Stimulated activated naive CD4-positive, alpha-beta T cell (primary cell): Measurements from ENCODE around the gene SETD6.

Experiments used
- DNase-seq, 6 experiments: peaks; one replicate each; lab custom pipeline; 2025; lab: John Stamatoyannopoulos, UW

Gene SETD6

DNA sequence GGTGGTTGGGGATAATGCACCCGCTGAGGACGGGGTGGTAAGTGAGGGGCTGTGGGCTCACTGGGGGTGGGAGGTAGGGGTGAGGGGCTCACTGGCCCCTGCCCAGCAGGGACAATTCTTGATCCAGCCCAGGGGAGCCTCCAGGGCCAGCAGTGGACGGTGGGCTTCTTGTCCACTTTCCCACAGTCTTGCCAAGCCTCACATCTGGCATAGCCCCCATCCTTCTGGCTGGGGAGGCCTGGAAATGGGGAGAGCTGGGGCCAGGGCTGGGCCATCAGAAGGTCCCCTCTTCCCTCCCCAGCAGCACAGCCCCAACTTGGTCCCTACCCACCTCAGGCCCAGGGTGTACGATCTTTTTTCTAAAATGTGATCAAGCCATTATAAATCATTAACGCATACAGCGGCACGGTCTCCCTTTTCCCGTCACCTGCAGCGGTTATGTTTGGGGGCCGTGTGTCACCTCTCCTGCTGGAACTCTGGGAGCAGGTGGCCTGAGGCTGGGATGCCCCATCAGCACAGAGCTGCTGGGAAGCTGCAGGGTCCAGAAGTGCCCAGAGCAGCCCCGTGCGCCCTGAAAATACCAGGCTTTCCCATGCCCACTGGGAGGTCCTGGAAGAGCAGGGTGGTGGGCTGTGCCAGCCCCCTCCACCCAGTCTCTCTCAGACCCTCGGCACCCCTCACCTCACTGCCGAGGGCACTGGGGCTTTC lies 7.2 kb upstream of the SETD6 start:
- no peak for DNase-seq

DNA sequence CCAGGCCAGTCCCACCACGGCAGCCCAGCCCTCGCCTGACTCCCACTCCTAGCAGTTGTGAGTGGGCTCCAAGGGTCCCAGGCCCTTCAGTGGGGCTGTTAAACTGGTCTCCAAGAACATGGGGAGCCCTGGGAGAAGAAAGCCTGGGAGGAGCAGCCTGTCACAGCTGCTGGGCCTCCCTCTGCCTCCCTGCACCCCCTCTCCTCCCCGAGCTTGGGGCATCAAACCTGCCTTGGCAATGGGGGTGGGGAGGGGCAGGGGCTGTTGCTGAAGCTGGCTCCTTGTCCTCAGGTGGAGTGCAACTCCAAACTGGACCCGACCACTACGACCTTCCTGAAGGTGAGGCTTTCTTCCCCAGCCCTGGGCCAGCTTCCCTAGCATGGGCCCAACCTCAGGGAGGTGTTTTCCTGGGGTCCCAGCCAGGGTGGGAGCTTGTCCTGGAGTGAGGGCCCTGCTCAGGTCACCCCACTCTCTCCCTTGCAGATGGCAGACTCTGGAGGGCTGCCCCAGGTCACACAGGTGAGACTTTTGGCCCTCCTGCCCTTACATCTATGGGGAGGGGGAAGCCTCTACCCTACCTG lies 6.6 kb upstream of the SETD6 start:
- DNase-seq, result no peak

DNA sequence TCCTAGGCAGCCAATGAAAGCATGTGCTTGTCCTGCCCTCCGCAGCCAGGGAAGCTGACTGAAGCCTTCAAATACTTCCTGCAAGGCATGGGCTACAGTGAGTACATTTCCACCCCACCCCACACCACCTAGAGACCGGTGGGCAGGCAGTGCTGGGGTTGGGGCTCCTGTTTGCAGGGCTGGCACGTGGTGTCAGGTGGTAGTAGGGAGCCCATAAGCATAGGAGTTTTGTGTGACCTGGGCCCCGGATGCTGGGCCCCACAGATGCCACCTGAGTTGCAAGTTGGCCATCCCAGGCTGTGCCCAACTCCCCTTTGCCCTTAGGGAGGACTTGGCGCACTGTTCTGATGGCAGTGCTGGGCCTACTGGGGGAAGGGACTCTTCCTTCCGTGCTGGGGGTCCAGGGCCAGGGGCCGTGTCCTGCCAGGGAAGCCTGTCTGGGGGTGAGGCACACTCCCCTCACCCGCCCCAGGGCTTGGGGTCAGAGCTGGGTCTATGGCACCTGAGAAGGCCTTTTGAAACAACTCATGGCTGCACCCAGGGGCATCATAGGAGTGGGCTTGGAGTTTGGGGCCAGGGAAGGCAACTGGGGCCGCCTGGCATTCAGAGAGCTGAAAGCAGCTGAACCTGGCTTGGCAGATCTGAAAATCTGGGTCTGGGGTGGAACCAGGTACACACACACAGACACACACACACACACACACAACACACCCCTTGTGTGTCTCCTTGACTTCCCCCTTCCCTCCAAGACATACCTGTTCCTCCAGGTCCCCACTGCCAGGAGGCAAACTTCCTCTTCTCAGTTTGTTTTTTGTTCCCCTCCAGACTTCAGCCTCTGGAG lies 5.8 kb upstream of the SETD6 start:
- DNase-seq, result no peak

DNA sequence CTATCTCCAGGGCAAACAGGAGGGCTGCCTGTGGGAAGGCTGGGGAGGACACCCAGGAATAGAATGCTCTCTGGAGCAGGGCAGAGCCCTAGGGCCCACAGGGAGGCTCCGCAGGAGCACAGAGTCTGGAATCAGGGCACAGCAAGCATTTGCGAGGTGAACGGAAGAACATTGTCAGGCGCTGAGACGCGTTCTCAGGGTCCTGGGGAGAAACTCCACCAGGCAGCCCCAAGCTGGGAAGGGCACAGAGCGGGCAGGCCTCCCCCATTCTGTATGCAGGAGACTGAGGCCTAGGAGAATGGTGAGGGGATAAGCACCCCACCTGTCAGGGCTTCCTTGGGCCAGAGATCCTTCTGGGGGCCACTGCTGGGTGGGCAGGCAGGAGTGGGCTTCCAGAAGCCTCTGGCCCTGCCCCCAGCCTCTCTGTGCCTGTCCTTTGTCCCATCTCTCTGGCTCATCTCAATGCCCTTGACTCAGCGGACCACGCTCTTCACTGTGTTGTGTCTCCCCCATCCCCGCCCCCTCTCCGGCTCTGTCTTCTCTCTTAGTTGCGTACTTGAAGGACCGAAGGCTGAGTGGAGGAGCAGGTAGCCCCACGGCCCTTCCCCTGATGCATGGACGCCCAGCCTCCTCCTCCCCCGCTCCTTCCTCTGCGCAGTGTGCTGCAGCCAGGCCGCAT lies 5.1 kb upstream of the SETD6 start:
- DNase-seq, result no peak

DNA sequence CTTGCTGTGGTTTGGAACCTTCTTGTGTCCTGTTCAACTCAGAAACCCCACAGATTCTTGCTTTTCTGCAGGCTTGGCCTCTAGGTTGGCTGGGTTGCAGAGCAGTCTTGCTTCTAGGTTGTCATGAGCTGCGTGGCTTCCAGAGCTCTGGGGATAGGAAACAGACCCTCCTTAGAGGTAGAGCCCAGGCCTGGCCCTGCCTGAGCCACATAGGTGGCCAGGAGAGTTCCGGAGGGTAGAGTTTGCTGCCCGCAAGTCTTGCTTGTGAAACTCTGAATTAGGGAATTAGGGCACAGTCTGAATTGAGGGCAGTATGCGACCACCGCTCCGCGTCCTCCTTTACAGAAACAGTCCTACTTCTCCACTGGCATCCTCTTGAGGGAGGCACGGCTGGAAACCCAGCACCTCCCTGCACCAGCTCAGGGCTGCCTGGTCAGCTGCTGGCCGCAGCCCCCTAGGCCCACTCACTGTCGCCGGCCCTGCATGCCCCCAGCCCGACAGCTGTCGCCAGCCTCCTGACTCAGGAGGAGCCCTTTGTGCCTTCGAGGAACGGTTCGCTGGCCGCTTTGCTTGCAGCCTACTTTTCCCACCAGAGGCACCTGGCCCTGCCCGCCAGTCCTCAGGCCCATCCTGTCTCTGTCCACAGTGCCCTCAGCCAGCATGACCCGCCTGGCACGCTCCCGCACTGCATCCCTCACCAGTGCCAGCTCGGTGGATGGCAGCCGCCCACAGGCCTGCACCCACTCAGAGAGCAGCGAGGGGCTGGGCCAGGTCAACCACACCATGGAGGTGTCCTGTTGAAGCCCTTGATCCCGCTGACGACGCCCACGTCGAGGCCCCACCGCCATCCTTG lies 4.3 kb upstream of the SETD6 start:
- DNase-seq, result no peak

DNA sequence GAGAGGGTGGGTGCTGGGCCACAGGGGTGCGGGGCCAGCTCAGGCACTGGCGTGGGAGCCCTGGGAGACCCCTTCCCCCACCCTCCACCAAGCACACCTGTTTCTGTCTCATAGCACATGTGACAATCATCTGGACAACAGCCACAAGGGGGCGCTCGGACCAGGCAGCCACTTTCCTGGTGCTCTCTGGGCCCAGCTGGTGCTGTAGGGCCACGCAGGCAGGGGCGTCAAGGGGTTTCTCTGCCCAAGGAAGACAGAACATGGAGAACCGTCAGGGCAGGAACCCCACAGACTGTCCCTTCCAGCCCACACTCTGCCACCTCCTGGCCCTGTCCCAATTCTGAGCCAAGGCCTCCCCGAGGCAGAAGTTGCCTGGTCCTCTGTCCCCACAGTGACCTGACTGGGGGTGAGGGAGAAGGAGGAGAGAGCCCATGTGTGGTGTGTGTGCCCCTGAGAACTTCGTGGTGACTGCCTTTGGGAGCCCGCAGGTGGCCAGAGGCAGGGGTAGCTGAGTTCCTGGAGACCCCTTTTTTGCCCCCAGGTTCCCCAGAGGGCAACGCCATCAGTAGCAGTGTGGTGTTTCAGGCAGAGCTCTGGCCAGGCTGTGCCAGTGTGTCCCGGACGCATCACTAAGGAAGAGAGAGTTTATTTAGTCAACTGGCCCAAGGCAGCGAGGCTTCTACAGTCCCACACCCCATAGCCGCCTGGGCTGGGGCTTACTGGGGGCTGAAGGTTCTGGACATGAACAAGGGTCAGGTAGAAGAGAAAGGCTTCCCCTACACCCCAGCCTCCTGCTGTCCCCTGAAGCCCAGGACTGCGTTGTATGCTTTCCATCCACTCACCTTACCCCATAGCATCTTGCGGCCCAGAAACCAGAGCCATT lies 3.1 kb upstream of the SETD6 start:
- peak; percentile 56 to 81 (median 76) for DNase-seq

DNA sequence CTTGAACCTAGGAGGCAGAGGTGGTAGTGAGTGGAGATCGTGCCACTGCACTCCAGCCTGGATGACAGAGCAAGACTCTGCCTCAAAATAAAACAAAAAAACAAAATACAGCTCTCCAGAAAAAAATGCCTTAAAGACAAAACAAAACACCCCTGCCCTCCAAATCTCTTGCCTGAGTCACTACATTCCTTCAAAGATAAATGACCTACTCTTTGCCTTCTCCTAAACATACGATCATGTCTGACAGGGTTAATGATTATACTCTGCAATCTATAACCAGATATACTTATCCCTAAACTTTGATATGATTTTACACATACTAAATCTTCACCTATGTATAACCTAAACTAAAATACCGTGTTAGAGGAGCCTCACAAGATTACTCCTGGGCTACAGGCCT lies 1.4 kb upstream of the SETD6 start:
- DNase-seq, result no peak

DNA sequence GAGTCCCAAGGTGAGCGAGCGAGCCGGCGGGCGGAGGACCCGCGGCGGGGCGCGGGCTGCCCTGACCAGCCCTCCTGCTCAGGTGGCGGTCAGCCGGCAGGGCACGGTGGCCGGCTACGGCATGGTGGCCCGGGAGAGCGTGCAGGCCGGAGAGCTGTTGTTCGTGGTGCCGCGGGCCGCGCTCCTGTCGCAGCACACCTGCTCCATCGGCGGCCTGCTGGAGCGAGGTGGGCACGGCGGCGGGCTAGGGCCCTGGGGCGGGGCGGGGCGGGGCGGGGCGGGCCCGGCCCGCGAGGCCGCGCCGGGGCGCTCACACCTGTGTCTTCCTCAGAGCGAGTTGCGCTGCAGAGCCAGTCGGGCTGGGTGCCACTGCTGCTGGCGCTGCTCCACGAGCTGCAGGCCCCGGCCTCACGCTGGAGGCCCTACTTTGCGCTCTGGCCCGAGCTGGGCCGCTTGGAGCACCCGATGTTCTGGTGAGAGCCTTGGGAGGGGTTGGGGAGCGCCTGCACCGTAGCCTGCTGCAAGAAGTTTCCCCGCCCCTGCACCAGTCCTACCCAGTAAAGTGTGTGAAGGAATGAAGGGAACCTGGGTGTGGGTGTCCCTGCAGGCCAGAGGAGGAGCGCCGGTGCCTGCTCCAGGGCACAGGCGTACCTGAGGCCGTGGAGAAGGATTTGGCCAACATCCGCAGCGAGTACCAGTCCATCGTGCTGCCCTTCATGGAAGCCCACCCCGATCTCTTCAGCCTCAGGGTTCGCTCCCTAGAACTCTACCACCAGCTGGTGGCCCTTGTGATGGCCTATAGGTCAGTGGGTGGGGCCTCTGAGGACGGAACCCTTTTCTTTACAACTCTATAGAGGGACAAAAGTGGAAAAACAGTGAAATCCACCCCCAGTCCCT lies 802 bp downstream of the SETD6 start:
- DNase-seq, result peak; percentile 29 to 77 (median 52)

DNA sequence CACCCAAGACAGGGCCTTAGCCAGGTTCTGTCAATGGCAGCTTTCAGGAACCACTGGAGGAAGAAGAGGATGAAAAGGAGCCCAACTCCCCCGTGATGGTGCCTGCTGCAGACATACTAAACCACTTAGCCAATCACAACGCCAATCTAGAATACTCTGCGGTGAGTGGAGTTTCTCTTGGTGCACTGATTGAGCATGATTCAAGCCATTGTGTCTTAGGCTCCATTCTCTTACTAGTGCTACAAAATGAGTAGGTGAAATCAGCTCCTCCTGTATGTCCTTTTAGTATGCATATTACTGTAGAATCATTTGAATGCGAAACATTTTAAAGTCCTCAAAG lies 1.4 kb downstream of the SETD6 start:
- DNase-seq, result no peak

DNA sequence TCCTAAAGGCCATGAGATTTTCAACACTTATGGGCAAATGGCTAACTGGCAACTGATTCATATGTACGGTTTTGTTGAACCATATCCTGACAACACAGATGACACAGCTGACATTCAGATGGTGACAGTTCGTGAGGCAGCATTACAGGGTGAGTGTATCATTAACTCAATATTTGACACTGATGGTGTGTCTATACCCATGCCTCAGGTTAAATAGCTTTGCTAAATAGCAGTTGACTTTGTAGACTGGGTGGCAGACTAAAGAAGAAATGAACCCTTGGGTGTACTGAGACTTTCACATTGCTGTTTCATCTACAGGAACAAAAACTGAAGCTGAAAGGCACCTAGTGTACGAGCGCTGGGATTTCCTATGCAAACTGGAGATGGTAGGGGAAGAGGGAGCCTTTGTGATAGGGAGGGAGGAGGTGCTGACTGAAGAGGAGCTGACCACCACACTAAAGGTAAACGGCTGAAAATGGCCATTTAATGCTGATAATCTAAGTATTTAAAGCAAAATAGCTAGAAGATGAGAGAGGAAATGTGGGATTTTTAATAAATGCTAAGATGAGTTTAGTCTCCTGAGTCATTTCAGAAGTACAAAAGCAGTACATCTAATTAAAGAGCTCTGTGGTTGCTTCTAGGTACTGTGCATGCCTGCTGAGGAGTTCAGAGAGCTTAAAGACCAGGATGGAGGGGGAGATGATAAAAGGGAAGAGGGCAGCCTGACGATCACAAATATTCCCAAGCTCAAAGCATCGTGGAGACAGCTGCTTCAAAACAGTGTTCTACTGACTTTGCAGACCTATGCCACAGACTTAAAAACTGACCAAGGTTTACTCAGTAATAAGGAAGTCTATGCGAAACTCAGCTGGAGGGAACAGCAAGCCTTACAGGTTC lies 3.0 kb downstream of the SETD6 start:
- no peak for DNase-seq

DNA sequence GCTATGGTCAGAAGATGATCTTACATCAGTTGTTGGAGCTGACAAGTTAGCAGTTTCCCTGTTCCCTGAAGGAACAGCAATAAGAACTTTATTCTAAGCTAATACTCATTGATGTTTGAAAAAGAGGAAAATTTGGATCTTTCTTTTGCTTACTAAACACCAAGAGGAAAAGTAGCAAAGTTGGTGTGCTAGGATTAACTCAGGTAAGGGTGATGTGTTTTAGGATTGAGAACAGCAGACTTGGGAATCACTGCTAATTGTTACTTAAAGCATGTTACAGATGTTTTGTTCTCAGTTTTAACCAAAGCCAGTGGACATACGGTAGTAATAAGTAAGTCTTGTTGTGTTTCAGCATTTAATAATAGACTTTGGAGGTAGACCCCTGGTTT lies 3.7 kb downstream of the SETD6 start:
- no peak for DNase-seq

DNA sequence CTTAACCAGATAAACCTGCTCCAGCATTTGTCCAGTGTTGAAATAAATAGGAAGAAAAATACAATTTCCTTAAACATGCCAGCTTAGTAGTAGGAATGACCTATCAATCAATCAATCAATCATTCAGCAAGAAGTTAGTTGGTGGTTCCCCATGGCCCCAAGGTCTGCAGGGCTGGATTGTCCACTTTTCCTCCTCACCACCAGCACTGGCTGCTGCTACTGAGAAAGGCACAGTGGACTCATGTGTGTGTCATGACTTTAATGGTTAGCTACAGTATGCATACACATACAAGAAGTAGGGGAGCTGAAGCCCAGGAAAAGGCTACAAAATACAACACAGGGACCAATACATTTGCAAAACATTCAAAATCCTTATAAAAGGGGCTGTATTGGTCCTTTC lies 4.4 kb downstream of the SETD6 start:
- no peak for DNase-seq

DNA sequence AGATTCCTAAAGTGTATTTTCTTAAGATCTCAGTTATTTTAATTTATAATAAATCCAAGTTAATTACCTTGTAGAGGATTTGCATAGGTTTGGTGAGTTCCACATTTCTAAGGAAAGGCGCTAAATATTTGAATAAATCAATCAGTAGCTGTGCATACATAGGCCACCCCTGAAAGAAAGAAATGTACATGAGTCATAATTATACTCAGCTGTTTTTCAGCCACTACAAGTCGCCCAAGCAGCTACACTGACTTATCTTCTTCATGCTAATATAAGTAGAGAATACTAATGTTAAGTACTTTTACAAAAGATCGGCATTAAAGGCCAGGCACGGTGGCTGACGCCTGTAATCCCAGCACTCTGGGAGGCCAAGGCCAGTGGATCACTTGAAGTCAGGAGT lies 14.9 kb downstream of the SETD6 start:
- no peak for DNase-seq

DNA sequence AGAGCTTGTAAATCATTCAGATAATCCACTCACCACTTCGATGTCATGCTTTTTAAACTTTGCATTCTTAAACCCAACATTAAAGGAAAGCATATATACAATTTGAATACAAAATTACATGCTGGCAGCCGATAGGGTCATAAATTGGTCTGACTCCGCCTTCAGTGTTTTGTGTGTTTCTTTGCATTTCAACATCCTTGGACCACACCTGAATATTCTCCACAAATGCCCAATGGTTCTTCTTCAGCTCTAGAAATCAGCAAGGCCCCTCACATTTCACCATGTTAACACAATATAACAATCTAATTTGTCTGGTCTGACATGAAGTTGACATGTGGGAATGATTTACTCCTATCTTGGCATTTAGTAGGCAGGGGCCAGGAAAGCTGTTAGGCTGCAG lies 17.1 kb downstream of the SETD6 start:
- no peak for DNase-seq

DNA sequence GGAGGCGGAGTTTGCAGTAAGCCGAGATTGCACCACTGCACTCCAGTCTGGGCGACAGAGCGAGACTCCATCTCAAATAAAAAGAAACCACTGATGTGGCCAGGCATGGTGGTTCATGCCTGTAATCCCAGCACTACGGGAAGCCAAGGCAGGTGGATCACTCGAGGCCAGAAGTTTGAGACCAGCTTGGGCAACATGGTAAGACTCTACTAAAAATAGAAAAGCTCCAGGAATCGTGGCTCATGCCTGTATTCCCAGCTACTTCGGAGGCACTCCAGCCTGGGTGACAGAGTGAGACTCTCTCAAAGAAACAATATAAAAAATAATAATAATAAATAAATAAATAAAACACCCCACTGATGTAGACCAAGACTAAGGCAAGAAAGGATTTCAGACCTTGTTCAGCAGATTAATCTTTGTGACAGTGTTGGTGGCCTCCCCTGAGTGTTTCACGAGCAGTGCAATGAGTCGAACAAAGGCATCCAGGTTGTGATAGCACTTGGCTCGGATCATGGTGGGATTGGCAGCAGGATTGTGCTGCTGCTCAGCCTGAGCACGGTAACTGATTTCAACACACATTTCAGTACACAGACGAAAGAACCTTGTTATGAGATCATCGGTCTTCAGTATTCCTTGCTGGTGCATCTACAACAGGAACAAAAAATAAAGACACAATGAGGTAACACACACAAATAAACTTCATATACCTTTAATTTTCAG lies 18.6 kb downstream of the SETD6 start:
- DNase-seq, result no peak

DNA sequence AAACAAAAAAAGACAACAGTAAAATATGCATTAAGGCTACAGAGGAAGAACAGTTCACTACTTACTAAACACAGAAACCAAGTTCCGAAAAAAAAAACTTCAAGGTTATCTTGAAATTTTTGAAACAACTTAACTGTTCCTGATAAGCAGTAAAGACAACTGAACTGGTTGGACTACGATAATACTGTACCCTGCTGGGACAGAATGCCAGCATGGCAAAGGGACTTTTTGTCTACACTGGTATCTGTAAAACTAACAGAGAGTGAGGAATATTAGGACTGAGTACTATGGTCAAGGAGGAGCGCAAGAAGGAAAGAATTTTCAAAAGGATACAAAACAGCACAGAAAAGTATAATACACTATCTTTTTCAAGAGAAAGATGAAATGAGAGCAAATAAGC lies 19.8 kb downstream of the SETD6 start:
- no peak for DNase-seq

DNA sequence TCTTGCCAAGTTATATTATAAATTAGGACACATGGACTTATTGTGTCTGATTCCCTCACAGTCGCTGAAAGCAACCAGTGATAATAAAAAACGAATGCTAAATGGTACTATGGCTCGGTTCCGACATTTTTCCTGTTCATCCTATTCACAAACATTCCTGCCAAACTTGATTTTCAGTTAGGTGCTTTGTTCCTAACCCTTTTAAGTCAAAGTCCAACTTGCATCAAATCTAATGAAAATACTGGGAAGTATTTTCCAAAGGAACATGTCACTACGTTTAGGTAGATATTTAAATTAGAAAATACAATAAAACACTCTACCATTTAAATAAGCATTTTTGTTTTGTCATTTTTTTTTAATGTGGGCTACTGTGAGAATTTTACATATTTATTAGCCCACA lies 21.0 kb downstream of the SETD6 start:
- no peak for DNase-seq
